AG10803 (cell line): ENCODE results near the gene MRC2.
A peak's percentile ranks its signal among the peaks of the same experiment; 100 is the strongest.

Experiments
- DNase-seq: peaks from one replicate; pipeline ENCODE4 v3.0.0; 2010; ENCODE audit warnings: low read depth
- H3K4me3 ChIP-seq: 2 replicates; pipeline ENCODE4 v1.5.1; 2011; ENCODE audit warnings: mild to moderate bottlenecking, low read length, control low read depth
- CTCF ChIP-seq: conservative IDR thresholded peaks from 2 replicates; pipeline ENCODE4 v1.5.1; 2011; ENCODE audit warnings: mild to moderate bottlenecking, low read length, control low read depth, inconsistent platforms

MRC2 gene

GRCh38 chr17:62705778-62706597 lies 78.5 kb downstream of the MRC2 start:
- TF ChIP-seq CTCF: no peak
- H3K4me3 ChIP-seq: peak overlapping the region; percentile 67
- DNase-seq: peak; percentile 33

- no peak for TF ChIP-seq CTCF
- no peak overlapping the region for H3K4me3 ChIP-seq
- DNase-seq: no peak
Observed at GRCh38 chr17:62706598-62707424, 79.3 kb downstream of the MRC2 start.

- no peak for DNase-seq
- TF ChIP-seq CTCF: no peak
- no peak overlapping the region for H3K4me3 ChIP-seq
Observed at GRCh38 chr17:62707425-62707739, 79.9 kb downstream of the MRC2 start.

- H3K4me3 ChIP-seq: no peak overlapping the region
- no peak for TF ChIP-seq CTCF
- no peak for DNase-seq
Observed at GRCh38 chr17:62708587-62708986, 81.1 kb downstream of the MRC2 start.

- no peak for TF ChIP-seq CTCF
- no peak overlapping the region for H3K4me3 ChIP-seq
- DNase-seq: no peak
Observed at GRCh38 chr17:62712171-62712581, 84.7 kb downstream of the MRC2 start.

- TF ChIP-seq CTCF: no peak
- no peak for DNase-seq
- H3K4me3 ChIP-seq: no peak overlapping the region
Observed at GRCh38 chr17:62713086-62713881, 85.8 kb downstream of the MRC2 start.
